Measurements from ENCODE around the gene COMMD6. TPM values are rescaled to one million over a fixed set of nuclear protein-coding genes. Genes with fewer than 3 reads are reported as not detected.
A peak's percentile ranks its signal among the peaks of the same experiment; 100 is the strongest.

The COMMD6 gene
- total and polyA plus RNA-seq, 2 of the 13 experiments (the other 11 are each of a cell fraction or from before 2014, with no cell fraction given), result 97.0 to 164 TPM

- TF ChIP-seq ZNF503 (CRISPR knock-in tag; IDR thresholded peaks at IDR 0.05) (no peak; the same call in 1 of the 2 replicates), POLR2AphosphoS5 (IDR thresholded peaks at IDR 0.05; ENCODE audit: low read depth, low read length) (peak; percentile 6; the same call in 1 of the 2 replicates), ZNF605 (CRISPR knock-in tag; IDR thresholded peaks at IDR 0.05) (no peak), RFXANK (CRISPR knock-in tag; IDR thresholded peaks at IDR 0.05) (no peak), KAT7 (CRISPR knock-in tag; IDR thresholded peaks at IDR 0.05; ENCODE audit: borderline replicate concordance) (peak; percentile 14; the same call in 1 of the 2 replicates), PCBP2 (optimal IDR thresholded peaks at IDR 0.05; ENCODE audit: low read depth, low read length, poor library complexity, severe bottlenecking) (no peak), ERF (CRISPR knock-in tag; IDR thresholded peaks at IDR 0.05) (peak; percentile 13; the same call in 1 of the 2 replicates), PRPF4 (IDR thresholded peaks at IDR 0.05; ENCODE audit: low read depth, low read length, poor library complexity, severe bottlenecking) (no peak), ZBTB7A (CRISPR knock-in tag; IDR thresholded peaks at IDR 0.05) (0 out of 2 replicates have a peak, but pooled peaks have one; percentile 15), SP140L (CRISPR knock-in tag; IDR thresholded peaks at IDR 0.05; ENCODE audit: borderline replicate concordance) (no peak), SRSF4 (IDR thresholded peaks at IDR 0.05; ENCODE audit: low read depth, low read length, poor library complexity, severe bottlenecking) (no peak), ZBTB2 (CRISPR knock-in tag; IDR thresholded peaks at IDR 0.05; ENCODE audit: low read depth) (no peak), ZNF616 (CRISPR knock-in tag; IDR thresholded peaks at IDR 0.05; ENCODE audit: low read depth) (no peak), ZBTB34 (CRISPR knock-in tag; IDR thresholded peaks at IDR 0.05) (no peak), SUZ12 (IDR thresholded peaks at IDR 0.05; ENCODE audit: low read depth, low read length) (no peak), PCBP1 (IDR thresholded peaks at IDR 0.05; ENCODE audit: borderline replicate concordance, low read depth, low read length) (0 out of 2 replicates have a peak, but pooled peaks have one; percentile 3), ZHX2 (IDR thresholded peaks at IDR 0.05; ENCODE audit: low read depth) (no peak), ZHX2 (CRISPR knock-in tag; IDR thresholded peaks at IDR 0.05; ENCODE audit: borderline replicate concordance) (no peak)
Measured at GRCh38 chr13:75481176-75482069, 56.2 kb downstream of the COMMD6 start (continued).

All from HepG2 (cell line).